Omental fat pad (tissue), 4 donors: ENCODE data around the gene RBM5. TPM values are rescaled to one million over a fixed set of nuclear protein-coding genes. Genes with fewer than 3 reads are reported as not detected.

Source experiments
- ATAC-seq: fragments of 150-250 bp; one replicate; pipeline ENCODE4 v1.9.1; 2016; ENCODE audit warnings: mild to moderate bottlenecking, moderate library complexity; ENCODE audit not compliant: low FRiP score
- DNase-seq: peaks from one replicate; pipeline ENCODE4 v3.0.0-alpha.2; 2019; ENCODE audit warnings: low spot score
- total RNA-seq, 4 donors: library from RNA; depleted of rRNA; stranded (reverse); fragments of >200 nt; gene quantifications; one replicate each; pipeline ENCODE4 v1.1.0, GENCODE V29; 2016
- TF ChIP-seq, protein P1 (sequence below), 3 donors: fragments of 450-650 bp; IDR thresholded peaks; one replicate each; pipeline ENCODE4 v1.5.1; 2016 to 2017; ENCODE audit warnings: antibody characterized with exemption in 3 of 3, mild to moderate bottlenecking in 3 of 3, moderate library complexity in 2 of 3

The RBM5 gene
- total RNA-seq, 4 donors from 2014 or later = 143 to 308 (median 190) TPM

- DNase-seq = no peak
- ATAC-seq = no peak
- TF ChIP-seq, protein P1, sequence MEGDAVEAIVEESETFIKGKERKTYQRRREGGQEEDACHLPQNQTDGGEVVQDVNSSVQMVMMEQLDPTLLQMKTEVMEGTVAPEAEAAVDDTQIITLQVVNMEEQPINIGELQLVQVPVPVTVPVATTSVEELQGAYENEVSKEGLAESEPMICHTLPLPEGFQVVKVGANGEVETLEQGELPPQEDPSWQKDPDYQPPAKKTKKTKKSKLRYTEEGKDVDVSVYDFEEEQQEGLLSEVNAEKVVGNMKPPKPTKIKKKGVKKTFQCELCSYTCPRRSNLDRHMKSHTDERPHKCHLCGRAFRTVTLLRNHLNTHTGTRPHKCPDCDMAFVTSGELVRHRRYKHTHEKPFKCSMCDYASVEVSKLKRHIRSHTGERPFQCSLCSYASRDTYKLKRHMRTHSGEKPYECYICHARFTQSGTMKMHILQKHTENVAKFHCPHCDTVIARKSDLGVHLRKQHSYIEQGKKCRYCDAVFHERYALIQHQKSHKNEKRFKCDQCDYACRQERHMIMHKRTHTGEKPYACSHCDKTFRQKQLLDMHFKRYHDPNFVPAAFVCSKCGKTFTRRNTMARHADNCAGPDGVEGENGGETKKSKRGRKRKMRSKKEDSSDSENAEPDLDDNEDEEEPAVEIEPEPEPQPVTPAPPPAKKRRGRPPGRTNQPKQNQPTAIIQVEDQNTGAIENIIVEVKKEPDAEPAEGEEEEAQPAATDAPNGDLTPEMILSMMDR (IDR thresholded peaks at IDR 0.05) = no peak
Observed at GRCh38 chr3:50150404-50150750, 61.7 kb downstream of the RBM5 start.

- TF ChIP-seq, protein P1 (IDR thresholded peaks at IDR 0.05) = no peak
- ATAC-seq = no peak
- no peak for DNase-seq
Observed at GRCh38 chr3:50150863-50151686, 62.4 kb downstream of the RBM5 start.

DNA sequence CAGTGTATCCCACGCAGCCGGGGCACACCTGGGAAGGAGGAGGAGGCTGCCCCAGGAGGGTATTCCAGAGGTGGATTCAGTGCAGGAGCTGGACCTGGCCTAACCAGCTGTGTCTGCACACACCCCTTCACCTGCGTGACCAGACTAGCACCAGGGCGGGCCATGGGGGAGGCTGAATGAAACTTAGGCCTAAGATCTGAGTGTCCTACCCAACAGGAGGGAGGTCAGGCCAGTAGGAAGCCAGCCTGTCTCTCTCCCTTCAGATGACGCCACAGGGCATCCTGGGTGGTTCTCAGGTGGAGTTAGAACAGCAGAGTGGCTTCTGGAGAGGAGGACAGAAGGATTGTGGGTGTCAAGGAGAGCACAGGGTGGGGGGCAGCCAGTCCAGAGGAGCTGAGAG, 63.0 kb downstream of the RBM5 start:
- ATAC-seq = no peak
- no peak for DNase-seq
- TF ChIP-seq, protein P1 (IDR thresholded peaks at IDR 0.05) = no peak

DNA sequence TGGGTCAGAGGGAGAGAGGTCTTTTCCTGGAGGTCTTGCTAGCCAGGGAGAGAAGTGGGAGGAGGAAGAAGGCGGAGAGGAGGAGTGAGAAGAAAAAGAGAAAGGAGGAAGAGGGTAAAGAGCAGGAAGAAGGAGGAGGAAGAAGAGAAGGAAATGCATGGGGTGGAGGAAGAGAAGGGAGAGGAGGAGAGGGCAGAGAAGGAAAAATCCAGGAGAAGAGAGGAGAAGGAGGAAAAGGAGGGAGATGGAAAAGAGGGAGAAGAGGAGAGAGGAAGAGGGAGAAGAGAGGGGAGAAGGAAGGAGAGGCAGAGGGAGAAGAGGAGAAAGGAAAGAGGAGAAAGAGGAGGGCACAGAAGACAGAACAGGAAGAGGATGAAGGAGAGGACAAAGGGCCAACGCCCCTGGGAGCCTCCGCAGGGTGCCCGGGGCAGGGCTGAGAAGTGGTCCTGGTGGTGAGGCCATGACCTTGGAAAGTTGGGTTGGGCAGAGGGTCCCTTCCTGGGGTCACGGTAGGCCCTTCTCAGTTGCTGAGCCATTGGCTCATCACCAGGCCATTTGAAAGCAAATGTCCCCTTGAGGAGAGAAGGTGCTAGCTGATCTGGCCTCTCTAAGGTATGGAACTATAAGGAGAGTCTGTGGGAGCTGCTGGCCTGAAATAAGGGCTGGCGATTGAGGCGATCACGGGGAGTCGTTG, 65.2 kb downstream of the RBM5 start:
- TF ChIP-seq, protein P1 (IDR thresholded peaks at IDR 0.05) = no peak
- ATAC-seq (no peak), DNase-seq (no peak)

DNA sequence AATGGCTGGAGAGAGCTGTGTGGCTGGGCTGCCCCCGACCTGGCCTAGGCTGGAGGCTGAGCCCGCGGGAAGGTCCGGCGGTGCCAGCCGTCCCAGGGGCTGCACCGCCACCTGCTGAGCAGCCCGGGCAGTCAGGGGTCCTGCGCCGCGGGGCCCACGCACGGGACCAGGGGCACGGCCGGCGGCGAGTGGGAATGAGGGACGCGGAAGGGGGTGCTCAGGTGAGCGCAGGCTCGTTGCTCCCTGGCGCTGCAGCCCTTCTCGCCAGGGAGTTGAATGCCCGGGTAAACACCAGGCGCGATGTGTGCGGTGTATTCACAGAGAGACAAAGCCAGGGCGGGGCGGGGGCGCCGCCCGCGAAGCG, 65.7 kb downstream of the RBM5 start:
- TF ChIP-seq, protein P1 (IDR thresholded peaks at IDR 0.05) = no peak
- no peak for ATAC-seq
- no peak for DNase-seq

GRCh38 chr3:50154840-50155490, 66.2 kb downstream of the RBM5 start, which contains the start of gene SEMA3F:
Gene SEMA3F (plus strand): TSS chr3:50155324. CDS start chr3:50159623, 4,299 bp downstream.
- DNase-seq (no peak), ATAC-seq (peak; percentile 80)
- TF ChIP-seq, protein P1 (IDR thresholded peaks at IDR 0.05) = peak in 1 of 3 donors; percentile 18
